Fibroblast of skin of left biceps (primary cell): ENCODE measurements around the gene MRPS23.

ENCODE experiments used
- DNase-seq, 2 experiments: peaks; one replicate each; pipeline ENCODE4 v3.0.0-alpha.2; 2013; ENCODE audit warnings: low read depth in 2 of 2

The MRPS23 gene

DNA sequence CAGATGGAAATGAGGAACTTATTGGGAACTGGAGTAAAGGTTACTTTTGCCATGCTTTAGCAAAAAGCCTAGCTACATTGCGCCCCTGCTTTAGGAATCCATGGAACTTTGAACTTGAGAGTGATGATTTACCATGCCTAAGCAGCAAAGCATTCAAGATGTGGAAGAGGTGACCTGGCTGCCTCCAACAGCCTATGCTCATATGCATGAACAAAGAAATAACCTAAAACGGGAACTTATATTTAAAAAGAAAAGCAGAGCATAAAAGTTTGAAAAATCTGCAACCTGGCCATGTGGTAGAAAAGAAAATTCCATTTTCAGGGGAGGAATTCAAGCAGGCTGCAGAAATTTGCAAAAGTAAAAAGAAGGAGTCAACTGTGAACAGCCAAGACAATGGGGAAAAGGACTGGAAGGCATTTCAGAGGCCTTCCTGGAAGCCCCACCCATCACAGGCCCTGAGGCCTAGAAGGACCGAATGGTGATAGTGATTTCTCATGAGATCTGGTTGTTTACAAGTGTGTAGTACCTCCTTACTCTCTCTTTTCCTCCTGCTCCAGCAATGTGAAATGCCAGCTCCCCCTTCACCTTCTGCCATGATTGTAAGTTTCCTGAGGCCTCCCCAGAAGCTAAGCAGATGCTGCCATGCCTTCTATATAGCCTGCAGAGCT is 48.7 kb downstream of the MRPS23 start:
- DNase-seq = no peak

DNA sequence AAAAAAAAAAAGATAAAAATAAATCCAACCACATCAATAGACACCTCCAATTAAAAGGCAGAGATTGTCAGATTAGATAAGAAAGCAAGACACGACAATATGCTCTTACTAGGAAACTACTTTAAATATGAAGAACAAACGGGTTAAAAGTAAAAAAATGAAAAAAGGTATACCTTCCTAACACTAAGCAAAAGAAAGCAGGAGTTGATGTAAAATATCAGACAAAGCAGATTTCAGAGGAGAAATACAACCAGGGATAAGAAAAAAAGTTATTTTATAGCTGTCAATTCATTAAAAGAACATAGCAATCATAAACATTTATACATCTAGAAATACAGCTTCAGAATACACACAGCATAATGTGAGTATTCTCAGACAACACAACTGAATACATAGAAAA is 55.0 kb downstream of the MRPS23 start:
- no peak for DNase-seq

DNA sequence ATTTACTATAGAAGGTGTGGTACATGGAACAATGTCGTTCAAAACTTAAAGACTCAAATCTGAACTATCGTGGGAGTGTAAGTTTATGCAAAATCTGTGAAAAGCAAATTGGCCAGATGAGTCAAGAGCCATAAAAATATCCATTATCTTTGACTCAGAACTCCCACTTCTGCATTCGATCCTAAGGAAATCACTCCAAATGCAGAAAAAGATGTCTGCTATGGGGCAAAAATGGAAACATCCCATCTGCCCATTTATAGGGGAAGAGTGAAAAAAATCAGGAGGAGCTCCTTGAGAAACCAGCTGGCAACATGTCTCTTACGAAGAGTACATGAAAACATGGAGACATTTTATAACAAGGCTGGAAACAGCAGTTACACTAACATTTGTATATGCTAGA is 61.1 kb downstream of the MRPS23 start:
- no peak for DNase-seq

DNA sequence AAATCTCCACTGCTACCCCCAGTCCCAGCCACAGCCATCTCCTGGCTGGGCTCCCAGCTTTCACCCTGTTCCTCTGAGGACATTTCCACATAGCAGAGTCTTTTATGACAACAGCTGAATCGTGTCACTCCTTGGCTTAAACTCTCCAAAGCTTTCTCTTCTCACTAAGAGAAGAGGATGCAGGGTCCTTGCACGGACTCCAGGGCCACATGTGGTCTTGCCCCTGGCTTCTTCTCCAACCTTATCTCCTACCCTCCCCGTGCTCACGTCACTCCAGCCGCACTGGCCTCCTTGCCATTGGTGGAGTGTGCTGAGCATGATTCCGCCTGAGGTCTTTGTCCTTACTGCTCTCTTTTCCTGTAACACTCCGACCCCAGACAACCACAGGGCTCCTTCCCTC is 64.8 kb downstream of the MRPS23 start:
- no peak for DNase-seq
